ENCODE measurements around the gene NBPF9. TPM values are rescaled to one million over a fixed set of nuclear protein-coding genes. Genes with fewer than 3 reads are reported as not detected.
A peak's percentile ranks its signal among the peaks of the same experiment; 100 is the strongest.
"Not testable (repeated sequence)": the region's sequence is repeated elsewhere in the genome, so short reads cannot be mapped to it uniquely, and the experiment has no call there.

NBPF9 gene, protein sequence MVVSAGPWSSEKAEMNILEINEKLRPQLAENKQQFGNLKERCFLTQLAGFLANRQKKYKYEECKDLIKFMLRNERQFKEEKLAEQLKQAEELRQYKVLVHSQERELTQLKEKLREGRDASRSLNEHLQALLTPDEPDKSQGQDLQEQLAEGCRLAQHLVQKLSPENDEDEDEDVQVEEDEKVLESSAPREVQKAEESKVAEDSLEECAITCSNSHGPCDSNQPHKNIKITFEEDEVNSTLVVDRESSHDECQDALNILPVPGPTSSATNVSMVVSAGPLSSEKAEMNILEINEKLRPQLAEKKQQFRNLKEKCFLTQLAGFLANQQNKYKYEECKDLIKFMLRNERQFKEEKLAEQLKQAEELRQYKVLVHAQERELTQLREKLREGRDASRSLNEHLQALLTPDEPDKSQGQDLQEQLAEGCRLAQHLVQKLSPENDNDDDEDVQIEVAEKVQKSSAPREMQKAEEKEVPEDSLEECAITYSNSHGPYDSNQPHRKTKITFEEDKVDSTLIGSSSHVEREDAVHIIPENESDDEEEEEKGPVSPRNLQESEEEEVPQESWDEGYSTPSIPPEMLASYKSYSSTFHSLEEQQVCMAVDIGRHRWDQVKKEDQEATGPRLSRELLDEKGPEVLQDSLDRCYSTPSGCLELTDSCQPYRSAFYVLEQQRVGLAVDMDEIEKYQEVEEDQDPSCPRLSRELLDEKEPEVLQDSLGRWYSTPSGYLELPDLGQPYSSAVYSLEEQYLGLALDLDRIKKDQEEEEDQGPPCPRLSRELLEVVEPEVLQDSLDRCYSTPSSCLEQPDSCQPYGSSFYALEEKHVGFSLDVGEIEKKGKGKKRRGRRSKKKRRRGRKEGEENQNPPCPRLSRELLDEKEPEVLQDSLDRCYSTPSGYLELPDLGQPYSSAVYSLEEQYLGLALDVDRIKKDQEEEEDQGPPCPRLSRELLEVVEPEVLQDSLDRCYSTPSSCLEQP (N-terminal part only)
- total RNA-seq: 10 to 100 TPM; 11.5 to 12.7 TPM

GRCh38 chr1:149103109-149104081 is at the start of gene NBPF9:
TSS of gene NBPF9 (minus strand) at chr1:149103551. CDS start at chr1:149082139, 21,412 bp downstream.
- H3K9me3 ChIP-seq; H3K9ac ChIP-seq (ENCODE audit: low read depth in 2 of 2, low read length in 2 of 2); H3K27me3 ChIP-seq; H3K36me3 ChIP-seq; intact Hi-C loops (cut with DNase I); H3K4me1 ChIP-seq: not testable (repeated sequence)
- Histone ChIP-seq H3K27ac (peak within 1 kb of the TSS; percentile 47), H3K4me3 (peak within 1 kb of the TSS; percentile 50)
- peak; percentile 55 for DNase-seq

GRCh38 chr1:149149909-149150308 is 46.6 kb upstream of the NBPF9 start:
- H3K27me3 ChIP-seq; DNase-seq; H3K9ac ChIP-seq (ENCODE audit: low read depth in 2 of 2, low read length in 2 of 2); H3K4me1 ChIP-seq; H3K4me3 ChIP-seq; H3K9me3 ChIP-seq; H3K36me3 ChIP-seq; H3K27ac ChIP-seq; intact Hi-C loops (cut with DNase I): not testable (repeated sequence)

DNA sequence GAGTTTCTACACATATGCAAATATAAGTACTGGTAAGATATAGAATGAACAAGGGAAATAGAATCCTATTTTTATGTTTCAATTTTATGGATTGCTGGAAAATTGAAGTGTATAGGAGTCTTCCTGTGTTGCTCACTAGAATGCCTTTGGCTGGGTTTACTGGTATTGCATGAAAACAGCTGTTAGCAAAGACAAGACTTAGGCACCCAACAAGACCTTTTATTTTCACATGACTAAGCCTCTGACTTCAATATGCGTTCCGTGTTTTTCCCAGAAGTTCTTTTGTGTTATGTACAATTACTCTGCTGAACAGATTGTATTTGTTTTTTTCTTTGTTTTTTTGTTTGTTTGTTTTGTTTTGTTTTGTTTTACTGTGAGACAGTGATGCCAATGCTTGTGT is 34.2 kb upstream of the NBPF9 start:
- intact Hi-C loops (cut with DNase I); H3K4me3 ChIP-seq; DNase-seq; H3K36me3 ChIP-seq; H3K4me1 ChIP-seq; H3K27me3 ChIP-seq; H3K9ac ChIP-seq (ENCODE audit: low read depth in 2 of 2, low read length in 2 of 2); H3K9me3 ChIP-seq; H3K27ac ChIP-seq: not testable (repeated sequence)

DNA sequence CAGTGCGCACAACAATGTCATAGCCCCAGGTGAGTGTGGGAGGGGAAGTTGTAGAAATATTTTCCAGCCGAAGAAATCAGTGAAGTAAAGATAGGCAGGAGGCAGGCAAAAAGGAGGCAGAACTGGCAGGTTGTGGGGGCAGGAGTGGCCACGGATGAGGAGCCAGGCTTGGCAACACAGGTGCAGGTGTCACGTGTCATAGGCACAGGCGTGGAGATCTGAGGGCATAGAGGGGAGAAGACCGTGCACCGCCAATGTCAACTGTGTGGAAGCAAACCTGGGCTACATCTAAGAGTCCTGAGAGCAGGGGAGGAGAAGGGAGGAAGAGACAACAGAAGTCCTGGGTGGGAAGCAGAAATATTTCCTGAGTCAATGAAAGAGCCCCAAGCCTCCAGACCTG is 27.6 kb upstream of the NBPF9 start:
- intact Hi-C loops (cut with DNase I): not testable (repeated sequence)

GRCh38 chr1:149129245-149129644 is 25.9 kb upstream of the NBPF9 start:
- intact Hi-C loops (cut with DNase I); H3K9ac ChIP-seq (ENCODE audit: low read depth in 2 of 2, low read length in 2 of 2); H3K4me3 ChIP-seq; H3K27me3 ChIP-seq; H3K27ac ChIP-seq; H3K4me1 ChIP-seq; H3K36me3 ChIP-seq; DNase-seq; H3K9me3 ChIP-seq: not testable (repeated sequence)

More for the DNA sequence above, 27.6 kb upstream of the NBPF9 start:
- not testable (repeated sequence) for DNase-seq; H3K36me3 ChIP-seq; H3K27ac ChIP-seq; H3K9me3 ChIP-seq; H3K9ac ChIP-seq (ENCODE audit: low read depth in 2 of 2, low read length in 2 of 2); H3K27me3 ChIP-seq; H3K4me1 ChIP-seq; H3K4me3 ChIP-seq

DNA sequence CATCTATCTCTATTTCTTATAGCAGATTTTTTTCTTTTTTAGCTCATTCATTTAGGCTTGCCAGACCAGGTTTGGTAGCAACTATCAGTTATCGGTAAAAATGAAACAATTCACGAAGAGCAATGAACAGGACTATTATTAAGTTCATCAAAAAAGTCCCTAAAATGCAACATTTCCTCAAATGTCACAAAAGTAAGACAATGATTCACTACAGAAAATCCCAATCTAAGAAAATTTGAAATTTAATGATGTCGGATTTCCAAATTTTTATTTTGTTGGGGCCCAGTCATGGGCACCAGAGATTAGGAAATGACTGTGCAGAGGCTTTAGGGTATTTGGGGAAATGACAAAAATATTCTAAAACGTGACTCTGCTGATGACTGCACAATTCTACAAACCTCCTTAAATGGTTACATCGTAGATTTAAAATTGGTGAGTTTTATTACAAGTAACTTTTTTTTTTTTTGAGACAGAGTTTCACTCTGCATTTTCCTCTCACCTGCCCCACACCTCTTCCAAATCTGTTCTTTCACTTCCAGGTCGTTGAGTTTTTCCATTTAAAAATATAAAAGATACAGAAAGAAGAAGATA is 23.3 kb upstream of the NBPF9 start:
- H3K9ac ChIP-seq (ENCODE audit: low read depth in 2 of 2, low read length in 2 of 2); H3K4me1 ChIP-seq; H3K9me3 ChIP-seq; DNase-seq; H3K27me3 ChIP-seq; H3K27ac ChIP-seq; H3K4me3 ChIP-seq; H3K36me3 ChIP-seq; intact Hi-C loops (cut with DNase I): not testable (repeated sequence)

GRCh38 chr1:149123948-149124926 is 20.9 kb upstream of the NBPF9 start:
- DNase-seq: peak; percentile 24
- H3K4me3 ChIP-seq: not testable (repeated sequence)

DNA sequence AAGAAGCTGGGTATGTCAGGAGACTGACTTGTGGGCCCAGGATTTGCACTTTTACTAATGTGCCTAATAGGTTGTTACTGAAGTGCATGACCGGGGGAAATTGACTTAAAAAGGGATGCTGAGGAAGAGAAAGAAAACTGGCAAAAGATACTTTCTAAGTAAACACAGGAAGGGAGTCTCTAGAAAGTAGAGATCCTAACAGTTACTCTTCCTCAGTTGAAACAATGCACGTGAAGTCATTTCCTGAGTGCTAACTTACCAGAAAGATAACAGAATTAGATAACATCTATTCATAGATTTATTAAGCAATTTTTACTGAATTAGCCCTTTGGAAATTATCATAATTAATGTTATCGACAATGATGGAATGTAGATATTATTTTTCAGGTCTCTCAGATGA is 9.5 kb upstream of the NBPF9 start:
- intact Hi-C loops (cut with DNase I); DNase-seq; H3K9me3 ChIP-seq; H3K27me3 ChIP-seq; H3K4me1 ChIP-seq; H3K4me3 ChIP-seq; H3K9ac ChIP-seq (ENCODE audit: low read depth in 2 of 2, low read length in 2 of 2); H3K27ac ChIP-seq; H3K36me3 ChIP-seq: not testable (repeated sequence)

More at GRCh38 chr1:149123948-149124926, 20.9 kb upstream of the NBPF9 start:
- H3K27me3 ChIP-seq; intact Hi-C loops (cut with DNase I); H3K4me1 ChIP-seq; H3K9ac ChIP-seq (ENCODE audit: low read depth in 2 of 2, low read length in 2 of 2); H3K9me3 ChIP-seq; H3K36me3 ChIP-seq; H3K27ac ChIP-seq: not testable (repeated sequence)

GRCh38 chr1:149110343-149110742 is 7.0 kb upstream of the NBPF9 start:
- H3K27me3 ChIP-seq; H3K27ac ChIP-seq; H3K4me1 ChIP-seq; H3K36me3 ChIP-seq; H3K9ac ChIP-seq (ENCODE audit: low read depth in 2 of 2, low read length in 2 of 2); intact Hi-C loops (cut with DNase I); H3K4me3 ChIP-seq; H3K9me3 ChIP-seq: not testable (repeated sequence)
- DNase-seq: peak; percentile 48

- H3K4me1 ChIP-seq; H3K9ac ChIP-seq (ENCODE audit: low read depth in 2 of 2, low read length in 2 of 2); H3K27me3 ChIP-seq; intact Hi-C loops (cut with DNase I); H3K36me3 ChIP-seq; H3K4me3 ChIP-seq; H3K9me3 ChIP-seq; H3K27ac ChIP-seq: not testable (repeated sequence)
- peak; percentile 50 for DNase-seq
These were observed 777 bp downstream of the NBPF9 start for GRCh38 chr1:149102574-149102973.

DNA sequence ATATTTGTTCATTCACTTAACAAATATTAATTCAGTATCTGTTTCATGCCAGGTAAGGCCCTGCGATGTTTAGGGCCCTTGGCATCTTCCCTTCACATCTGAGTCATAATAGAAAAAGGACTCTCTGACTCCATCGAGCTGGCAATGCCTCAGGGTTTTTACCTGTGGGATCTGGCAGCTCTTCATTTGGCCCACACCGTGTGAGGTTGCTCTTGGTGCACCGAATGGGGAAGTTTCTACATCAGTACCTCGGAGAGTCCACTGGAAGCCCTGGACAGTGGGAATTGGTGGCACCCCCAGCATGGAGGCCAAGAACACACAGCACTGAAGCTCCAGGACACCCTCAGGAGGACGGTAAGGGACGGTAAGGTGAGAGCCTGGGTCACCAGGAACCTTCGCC is 5.1 kb downstream of the NBPF9 start:
- H3K36me3 ChIP-seq; H3K4me3 ChIP-seq; intact Hi-C loops (cut with DNase I); DNase-seq; H3K4me1 ChIP-seq; H3K9me3 ChIP-seq; H3K27me3 ChIP-seq; H3K27ac ChIP-seq; H3K9ac ChIP-seq (ENCODE audit: low read depth in 2 of 2, low read length in 2 of 2): not testable (repeated sequence)

Measured in colonic mucosa (tissue), 4 donors.